Panc1 (cell line): ENCODE results near the gene WDFY2.

Experiments
- POLR2AphosphoS5 ChIP-seq: IDR thresholded peaks from 2 replicates; pipeline ENCODE4 v1.6.1; 2012; ENCODE audit warnings: mild to moderate bottlenecking, low read depth, low read length, moderate library complexity
- TF ChIP-seq, protein P1 (sequence below): fragments of 450-650 bp; IDR thresholded peaks from 2 replicates; pipeline ENCODE4 v1.5.1; 2017; ENCODE audit warnings: mild to moderate bottlenecking

- TF ChIP-seq, protein P1, sequence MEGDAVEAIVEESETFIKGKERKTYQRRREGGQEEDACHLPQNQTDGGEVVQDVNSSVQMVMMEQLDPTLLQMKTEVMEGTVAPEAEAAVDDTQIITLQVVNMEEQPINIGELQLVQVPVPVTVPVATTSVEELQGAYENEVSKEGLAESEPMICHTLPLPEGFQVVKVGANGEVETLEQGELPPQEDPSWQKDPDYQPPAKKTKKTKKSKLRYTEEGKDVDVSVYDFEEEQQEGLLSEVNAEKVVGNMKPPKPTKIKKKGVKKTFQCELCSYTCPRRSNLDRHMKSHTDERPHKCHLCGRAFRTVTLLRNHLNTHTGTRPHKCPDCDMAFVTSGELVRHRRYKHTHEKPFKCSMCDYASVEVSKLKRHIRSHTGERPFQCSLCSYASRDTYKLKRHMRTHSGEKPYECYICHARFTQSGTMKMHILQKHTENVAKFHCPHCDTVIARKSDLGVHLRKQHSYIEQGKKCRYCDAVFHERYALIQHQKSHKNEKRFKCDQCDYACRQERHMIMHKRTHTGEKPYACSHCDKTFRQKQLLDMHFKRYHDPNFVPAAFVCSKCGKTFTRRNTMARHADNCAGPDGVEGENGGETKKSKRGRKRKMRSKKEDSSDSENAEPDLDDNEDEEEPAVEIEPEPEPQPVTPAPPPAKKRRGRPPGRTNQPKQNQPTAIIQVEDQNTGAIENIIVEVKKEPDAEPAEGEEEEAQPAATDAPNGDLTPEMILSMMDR: no peak
- TF ChIP-seq POLR2AphosphoS5: no peak
These were observed 35.4 kb downstream of the WDFY2 start for GRCh38 chr13:51619614-51620013.
